ENCODE results near the gene FFAR1.

DNA sequence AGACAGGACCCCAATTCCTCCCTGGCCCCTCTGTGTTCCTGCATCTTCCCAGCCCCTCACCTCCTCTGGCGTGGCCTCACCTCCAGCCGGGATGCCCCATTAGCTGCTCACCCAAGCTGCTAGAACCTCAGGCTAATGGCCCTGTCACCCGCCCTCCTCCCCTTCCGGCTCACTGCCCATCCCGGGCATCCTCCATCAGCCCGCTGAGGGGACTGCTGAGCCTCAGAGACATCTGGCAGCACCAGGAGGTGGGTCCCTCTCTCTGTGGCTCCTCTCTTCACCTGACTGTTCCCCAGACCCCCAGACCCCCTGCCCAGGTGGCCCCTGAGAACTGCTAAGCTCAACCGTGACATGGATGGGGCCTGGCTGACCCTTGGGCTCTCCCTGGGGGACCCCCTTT, 2.9 kb downstream of the FFAR1 start:
- no peak for TF ChIP-seq CTCF (conservative IDR thresholded peaks at IDR 0.05 in 1 of 2, IDR thresholded peaks at IDR 0.05 in 1 of 2; ENCODE audit: low read depth in 1 of 2, low read length in 2 of 2)
- no peak for TF ChIP-seq EZH2 (IDR thresholded peaks at IDR 0.05; ENCODE audit: low read length, missing control alignments)

All from fibroblast of lung (primary cell).